HG03060 (cell line): ENCODE results near the gene H1-8.

Source experiments
- ATAC-seq: cut with Tn5 transposase; IDR thresholded peaks from one replicate; pipeline ENCODE4 v1.9.1; 2021; ENCODE audit warnings: low read depth, moderate number of reproducible peaks; ENCODE audit not compliant: unreplicated experiment

The H1-8 gene

DNA sequence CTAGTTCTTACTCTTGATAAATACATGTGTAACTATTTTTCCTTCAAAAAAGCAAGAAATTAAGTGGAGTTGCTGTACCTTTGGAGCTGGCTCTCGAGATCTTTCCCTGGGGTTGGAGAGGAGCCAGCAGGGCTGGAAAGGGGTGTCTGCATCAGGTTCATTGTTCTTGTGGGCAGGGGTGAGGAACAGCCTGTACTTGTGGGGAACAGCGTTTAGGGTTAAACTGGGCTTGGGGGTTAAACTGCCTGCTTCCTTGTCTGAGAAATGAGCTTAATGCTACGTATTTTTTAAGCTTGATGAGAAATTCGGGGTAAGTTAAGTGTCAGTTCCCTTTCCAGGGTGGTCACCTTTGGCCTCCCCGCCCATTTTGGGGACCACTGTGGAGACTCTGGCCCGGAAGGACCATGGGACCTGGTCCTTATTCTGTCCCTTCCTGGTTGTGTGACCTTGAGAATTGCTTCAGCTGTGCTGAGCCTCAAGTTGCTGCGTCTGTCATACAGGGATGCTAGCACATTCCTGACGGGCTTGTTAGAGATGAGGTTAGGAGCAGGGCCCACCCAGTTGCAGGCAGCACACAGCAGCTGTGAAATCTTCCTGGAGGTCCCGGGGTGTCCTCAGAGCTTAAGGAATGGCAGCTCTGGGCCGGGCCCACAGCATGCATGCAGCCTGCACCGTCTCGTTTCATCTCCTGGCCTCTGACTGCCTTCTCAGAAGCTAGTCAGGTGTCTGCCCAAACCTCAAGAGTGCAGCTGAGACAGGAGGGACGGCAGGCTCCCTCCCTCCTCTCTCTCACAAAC is 11.6 kb downstream of the H1-8 start:
- no peak for ATAC-seq

DNA sequence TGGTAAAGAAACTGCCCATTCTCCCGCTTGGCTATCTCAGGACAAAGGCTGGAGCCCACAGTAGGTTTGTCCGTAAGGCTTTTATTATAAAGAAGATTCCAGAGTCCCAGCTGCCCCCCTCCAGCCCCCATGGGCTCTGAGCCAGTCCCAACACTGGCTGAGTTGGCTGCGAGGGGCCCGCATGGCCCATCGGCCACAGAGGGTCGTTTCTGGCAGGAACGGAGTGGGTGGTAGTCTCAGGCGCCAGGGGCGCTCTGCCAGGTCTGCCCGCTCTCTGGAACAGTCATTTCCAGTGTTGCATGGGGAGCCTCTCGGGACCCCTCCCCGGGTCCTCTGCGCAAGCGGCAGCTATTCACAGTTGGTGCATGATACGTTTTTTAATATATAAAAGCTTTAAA is 12.2 kb downstream of the H1-8 start:
- ATAC-seq = no peak

DNA sequence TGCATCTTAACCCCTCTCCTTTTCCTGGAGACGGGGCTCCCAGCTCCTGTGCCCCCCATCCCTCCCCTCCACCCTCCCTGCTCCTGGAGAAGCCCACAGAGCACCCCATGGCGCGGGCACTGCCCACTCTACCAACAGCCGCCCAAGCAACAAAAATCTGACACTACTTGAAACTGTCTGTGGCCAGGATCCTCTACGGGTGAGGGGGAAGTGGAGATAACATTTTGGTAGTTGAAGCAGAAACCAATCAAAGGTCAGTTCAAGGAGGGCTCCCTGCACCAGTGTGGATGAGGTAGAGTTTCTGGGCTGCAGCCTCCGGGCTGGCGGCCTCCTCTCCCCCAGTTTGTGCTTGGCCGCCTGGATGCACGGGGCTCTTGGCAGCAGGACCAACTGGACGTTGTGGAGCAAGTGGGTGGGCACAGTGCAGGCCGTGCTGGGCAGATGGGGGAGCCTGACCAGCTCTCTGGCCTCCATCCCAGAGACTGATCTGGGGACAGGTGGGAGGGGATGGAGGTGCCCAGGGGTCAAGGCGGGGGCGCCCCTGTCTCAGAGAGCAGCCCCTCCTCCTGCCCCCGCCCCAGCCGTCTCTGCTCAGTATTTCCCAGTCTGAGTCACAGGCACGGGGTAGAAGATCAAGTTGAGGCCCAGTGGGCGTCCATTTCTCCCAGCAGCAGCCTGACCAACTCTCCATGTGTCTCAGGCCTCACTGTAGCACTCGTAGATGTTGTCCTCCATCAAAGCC is 12.8 kb downstream of the H1-8 start:
- ATAC-seq = no peak

DNA sequence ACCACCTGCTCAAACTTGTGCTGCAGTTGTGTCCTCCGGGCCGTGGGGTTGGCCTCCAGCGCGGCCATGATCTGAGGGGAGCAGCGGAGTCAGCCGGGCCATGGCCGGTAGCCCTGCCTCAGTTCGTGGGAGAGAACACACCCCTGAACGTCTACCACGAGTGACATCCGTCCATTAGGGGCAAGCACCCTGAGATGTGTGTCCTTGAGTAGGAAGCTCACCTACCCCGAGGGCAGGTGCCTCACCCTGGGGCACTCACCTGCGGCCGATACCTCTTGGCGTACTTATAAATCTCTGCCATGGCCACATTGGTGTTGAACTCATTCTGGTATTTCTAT is 13.4 kb downstream of the H1-8 start:
- ATAC-seq = no peak

DNA sequence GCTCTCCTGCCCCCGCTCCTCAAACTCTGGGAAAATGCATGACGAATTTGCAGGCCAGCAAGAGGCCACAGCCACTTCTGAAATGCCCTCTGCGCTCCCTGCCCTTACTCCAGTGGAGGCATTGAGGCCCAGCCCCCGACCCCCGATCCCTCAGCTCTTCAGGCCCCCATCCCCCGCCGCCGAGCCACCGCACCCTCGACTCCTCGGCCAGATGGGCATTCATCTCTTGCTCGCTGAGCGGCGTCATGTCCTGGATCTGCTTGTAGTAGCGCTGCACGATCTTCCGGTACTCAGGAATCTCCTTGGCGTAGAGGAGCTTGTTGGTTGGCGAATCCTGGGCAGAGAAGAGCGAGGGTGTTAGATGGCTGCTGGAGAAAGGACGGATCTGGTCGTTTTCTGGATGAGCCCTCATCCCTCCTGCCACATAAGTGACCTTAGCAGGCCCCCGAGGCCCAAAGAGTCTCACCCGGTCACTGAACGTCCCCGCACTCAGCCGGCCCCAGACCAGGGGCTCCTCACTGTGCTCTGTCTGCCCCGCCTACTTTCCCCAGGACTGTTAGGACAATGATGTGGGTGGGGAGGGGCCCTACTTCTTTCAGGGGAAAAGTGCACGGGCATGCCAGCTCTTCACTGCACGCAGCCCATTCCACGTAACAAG is 14.0 kb downstream of the H1-8 start:
- no peak for ATAC-seq

DNA sequence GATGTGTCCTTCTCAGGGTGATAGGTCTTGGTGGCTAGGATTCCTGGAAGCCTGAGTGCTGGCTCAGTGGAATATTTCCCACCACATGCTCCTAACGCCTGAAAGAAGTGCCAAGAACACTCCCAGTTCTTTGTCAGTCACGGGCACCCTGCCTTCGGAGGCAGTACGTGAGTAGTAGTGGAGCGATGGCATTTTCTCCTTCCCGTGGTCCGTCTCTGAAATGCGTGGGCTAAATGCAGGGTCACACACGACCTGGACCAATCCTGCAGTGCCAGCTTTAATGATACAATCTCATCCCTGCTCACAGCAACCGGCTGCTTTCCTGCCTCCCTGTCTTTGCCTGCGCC is 14.5 kb downstream of the H1-8 start:
- no peak for ATAC-seq

DNA sequence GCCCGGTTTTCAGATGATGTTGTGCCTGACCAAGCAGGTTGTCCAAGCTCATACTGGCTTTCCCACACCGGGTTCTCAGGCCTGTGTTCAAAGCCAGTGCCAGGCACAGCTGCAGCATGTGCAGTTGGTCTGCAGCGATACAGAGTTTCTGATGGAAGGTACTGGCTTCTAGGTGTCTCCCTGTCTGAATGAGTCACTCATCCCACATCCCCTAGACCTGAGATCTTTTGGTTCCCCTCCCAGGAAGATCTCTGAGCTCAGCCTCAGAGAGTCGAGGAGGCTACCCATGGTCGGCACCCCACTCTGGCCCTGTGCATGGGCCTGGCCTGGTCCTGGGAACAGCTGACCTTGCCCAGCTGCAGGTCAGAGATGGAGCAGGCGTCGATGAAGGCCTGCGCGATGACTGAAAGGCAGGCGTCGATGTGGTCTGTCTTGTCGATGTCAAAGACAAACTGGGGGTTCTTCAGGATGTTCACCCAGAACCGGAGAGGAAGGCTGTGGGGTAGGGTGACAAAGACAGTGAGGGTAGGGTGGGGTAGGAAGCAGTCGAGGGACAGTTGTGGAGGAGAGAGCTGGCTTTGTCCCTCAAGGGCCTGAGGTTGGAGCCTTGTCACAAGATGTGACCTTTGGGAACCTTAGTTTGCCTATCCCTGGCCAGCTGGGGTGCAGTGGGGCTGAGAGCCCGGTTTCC is 15.3 kb downstream of the H1-8 start:
- ATAC-seq = no peak

DNA sequence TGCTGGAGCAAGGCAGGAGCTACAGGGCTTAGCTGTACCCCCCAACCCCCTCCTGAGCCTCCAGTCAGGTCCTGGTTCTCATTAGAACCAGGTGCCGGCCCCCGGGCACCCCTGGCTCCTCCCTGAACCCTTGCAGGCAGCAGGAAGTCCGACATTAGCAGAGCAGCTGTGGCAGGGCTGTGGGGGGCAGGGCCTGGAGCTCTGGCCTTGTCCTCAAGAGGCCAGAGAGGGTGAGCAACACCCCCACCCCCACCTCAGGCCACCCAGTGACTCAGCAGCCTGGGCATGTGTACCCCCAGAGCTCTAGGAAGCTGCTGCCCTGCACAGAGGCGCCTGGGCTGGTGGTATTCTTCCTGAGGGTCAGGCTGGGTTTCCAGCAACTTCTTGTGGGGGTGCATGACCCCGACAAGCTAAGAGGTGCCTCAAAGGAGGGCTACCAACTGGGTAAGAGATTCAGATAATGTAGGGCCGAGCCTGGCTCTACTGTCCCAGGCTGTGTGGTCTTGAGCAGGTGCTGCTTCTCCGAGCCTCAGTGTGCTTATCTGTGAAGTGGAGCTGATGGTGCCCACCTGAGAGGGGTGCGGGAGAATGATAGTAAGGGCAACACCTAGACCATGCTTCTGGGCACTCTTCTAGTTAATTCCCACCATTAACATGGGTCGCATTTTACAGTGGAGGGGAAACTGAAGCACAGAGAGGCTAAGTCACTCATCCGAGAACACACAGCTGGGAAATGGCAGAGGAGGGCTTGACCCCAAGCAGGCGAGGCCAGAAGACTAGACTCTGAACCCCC is 16.0 kb downstream of the H1-8 start:
- ATAC-seq = no peak

DNA sequence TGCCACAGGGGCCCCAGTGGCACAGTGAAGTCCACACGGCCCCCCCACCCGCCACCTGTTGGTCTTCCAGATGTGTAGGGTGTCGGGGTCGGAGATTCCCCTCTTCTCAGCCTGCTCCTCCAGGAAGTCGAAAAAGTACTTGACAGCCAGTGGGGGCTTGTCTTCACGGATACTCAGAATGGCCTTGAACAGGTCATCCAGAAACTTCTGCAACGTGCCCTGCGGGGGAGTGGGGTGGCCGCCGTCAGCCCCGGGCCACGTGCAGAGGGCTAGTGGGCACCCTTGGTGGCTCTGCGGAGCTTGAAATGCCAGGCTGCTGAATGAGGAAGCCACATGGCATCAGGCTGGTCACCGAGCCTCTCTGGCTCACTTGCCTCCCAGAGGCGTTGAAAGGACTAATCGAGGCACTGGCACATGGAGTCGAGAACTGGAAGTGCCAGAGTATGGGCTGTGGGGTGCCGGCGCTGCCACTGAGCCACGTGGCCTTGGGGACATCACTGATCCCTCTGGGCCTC is 16.6 kb downstream of the H1-8 start:
- no peak for ATAC-seq

DNA sequence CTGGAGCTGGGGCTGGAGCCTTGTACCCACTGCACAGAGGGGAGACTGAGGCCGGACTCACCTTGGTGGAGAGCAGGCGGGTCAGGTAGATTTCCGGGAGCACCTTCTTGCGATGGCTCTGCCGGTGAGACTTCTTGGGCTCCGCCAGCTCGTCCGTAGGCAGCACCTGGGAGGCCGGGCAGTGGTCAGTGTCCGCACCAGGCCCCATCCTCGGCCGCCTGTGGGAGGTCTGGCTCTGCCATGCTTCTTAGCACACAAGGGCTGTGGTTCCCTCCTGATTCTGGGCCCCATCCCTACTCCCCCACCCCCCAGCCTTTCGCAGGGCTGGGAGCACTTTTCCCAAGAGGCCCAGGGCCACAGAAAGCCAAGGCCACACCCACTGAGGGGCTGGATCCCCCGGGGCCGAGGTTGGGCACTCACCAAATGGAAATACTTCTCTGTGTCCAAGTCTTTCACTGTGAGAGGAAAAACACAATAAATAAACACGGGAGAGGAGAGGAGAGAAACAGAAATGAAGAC is 17.4 kb downstream of the H1-8 start:
- no peak for ATAC-seq

DNA sequence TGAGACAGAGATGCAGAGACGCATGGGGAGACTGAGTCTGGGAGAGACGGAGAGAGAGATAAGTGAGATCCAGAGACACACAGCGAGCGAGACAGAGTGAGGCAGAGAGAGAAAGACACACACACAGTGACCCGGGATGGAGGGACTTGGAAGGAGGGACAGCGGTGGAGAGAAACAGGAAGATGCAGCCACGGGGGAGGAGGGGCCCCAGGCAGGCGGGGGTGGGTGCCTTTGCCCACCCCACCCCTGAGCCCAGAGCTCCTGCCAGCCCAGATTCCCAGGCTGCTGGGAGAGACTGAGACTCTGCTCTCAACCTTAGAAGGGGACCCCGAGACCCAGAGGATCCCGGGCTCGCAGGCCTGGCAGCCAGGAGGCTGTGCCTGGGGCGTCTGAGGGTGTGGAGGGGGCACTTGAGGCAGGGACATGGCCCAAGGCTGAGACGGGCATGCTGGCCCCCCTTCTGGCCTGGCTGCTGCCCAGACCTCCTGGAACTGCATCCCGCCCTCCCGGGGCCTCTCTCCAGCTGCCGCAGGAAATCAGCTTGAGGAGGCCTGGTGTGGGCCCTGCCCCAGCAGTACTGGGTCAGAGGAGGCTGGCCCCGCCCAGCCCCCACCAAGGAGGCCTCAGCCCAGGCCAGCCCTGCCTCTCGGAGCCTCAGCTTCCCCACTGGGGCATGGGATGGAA is 18.1 kb downstream of the H1-8 start:
- ATAC-seq = no peak

DNA sequence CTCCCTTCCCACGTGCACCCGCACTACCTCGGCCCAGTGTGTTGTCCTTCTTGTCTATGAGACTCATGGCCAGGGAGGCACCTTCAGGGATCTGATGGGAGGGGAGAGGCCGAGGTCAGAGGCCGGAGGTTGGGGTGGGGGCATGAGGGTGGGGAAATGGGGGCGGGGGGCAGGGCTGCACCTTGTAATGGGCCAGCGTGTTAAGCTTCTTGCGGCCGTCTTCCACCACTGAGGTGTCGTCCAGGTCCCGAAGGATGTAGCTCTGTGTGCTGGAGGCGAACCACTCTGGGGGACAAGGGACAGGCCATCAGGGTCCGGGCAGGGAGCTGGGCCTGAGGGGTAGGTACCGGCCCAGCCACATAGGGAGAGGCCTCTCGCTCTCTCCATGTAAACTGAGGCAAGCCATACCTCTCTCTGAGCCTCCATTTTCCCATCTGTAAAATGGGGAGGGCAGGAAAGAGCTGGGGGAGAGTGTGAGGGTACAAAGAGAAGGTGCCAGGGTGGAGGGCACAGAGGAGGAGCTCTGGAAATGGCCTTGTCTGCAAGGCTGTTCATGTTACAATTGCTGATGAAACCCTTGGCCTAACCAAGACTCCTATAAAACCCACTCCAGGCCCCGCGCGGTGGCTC is 18.8 kb downstream of the H1-8 start:
- no peak for ATAC-seq

DNA sequence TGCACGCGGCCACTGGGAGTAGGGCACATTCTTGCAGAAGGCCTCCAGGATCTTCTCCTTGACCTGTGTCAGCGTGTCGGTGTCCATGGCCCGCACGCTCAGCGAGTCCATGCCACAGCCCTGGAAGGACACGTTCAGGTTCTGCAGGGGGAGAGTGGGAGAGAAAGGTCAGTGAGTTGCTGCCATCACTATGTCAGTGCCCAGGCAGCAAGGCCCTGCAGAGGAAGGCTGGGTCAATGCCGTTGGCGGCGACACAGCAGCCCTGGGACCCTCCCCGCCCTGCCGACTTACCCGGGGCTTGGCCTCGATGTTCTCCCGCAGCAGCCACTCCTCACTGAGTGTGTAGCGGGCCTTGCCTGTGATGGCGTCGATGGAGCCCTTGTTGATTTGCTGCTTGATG is 19.8 kb downstream of the H1-8 start:
- ATAC-seq = no peak

DNA sequence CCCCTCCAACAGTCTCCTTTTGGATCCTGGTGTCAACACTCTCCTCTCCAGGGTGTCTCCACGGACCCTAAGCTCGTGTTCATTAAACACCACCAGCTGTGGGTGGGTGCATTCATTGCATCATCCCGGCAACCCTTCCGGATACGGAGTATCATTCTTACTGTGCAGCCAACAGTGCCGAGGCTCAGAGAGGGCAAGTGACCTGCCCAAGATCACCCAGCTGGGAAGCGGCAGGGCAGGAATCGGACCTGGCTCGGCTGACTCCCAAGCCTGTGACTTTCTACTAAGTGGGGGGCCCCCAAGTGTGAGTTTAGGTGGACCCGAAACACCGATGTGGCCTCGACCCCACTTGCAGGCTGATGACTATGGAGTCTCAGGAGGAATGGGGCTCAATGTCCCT is 20.4 kb downstream of the H1-8 start:
- ATAC-seq = no peak

DNA sequence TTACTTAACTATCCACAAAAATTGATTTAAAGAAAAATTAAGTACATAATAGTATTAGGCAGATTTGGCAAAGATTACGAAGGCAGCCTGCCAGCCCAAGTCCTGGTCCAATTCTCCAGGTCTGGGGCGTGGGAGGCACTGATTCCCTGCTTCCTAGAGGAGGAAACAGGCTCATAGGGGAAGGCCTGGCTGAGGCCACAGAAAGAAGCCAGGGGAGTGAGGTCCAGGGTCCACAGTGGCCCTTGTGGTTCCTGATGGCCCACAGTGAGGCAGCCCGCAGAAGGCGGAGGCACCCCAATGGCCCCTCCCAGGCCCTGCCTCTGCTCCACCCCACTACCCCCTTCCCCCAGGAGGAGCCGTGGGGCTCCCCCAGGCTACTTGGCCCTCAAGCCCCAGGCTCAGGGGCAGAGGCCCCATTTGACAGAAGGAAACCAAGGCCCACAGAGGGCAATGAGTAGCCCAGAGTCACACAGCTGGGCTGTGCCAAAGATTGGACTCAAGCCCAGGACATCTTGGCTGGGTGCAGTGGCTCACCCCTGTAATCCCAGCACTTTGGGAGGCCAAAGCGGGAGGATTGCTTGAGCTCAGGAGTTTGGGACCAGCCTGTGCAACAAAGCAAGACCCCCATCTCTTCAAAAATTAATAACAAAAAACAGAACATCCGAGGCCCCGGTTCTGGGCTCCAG is 21.0 kb downstream of the H1-8 start:
- ATAC-seq = no peak

DNA sequence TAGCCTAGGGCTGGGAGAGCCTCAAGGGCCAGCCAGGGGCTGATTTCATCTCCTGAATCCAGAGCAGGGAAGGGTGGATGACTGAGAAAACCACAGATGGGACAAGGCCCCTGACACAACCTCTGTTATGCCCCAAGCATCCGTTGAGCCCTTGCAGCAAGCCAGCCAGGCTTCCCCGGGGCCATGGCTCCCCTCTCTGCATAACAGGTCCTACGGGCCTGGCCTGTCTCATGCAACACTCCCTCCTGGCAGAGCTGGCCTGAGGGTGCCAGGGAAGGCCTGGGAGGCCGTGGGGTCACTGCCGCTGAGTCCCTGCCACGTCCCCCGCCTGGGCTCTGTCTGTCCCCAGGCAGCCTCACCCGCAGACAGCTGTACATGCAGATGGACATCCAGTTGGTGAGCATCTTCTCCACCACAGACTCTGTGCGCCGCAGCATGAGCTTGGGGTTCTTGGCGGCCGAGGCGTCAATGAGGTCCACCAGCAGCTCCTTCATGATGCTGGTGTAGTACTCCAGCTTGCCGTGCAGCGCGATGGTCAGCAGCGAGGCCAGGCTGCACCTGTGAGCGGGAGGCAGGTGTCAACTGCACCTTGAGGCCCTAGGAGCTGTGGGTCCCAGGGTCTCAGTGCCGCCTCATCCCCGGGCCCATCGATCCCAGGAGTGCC is 22.1 kb downstream of the H1-8 start:
- no peak for ATAC-seq

DNA sequence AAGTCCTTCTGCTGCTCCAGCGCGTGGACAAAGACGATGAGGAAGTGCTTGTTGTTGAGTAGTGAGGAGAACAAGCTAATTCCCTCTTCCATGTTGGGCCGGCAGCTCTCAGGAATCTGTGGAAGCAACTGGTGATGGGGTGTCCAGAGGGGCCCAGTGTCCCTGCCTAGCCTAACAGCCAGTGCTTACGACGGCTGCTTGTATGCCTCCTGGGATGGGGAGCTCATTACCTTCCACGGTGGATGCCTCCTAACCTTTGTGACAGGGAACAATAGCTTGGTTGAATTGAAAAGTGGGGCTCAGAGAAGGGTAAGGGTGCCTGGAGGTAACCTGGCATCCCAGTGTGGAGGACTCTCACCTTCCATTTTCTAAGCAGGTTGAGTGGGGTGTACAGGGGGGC is 22.9 kb downstream of the H1-8 start:
- no peak for ATAC-seq

DNA sequence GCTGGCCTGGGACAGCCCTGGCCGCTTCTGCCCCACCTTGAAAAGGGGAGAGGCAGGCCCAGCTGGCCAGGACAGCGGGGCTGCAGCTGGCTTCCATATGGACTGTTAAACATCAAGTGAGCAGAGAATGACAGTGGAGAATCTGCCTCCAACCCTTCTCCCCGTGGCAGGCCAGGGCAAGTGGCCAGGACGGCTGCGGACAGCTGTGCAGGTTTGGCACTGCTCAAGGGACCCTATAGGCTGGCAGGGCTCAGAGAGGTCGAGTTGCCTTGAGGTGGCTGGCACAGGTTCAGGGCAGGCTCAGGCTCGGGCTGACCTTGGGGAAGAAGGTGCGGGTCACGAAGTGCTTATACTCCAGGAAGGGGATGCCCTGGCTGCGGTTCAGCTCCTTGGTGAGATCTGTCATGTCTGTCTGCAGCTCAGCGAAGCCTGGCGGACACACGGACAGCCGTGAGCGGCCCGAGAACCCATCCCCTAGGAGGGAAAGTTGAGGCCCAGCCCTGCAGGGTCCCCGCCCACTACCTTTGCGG is 24.3 kb downstream of the H1-8 start:
- no peak for ATAC-seq
